Esophagus squamous epithelium (tissue), 5 donors: ENCODE measurements around the gene TSHZ2. TPM values are rescaled to one million over a fixed set of nuclear protein-coding genes. Genes with fewer than 3 reads are reported as not detected.

Experiments used
- DNase-seq: peaks from one replicate; lab custom pipeline; 2025; lab: John Stamatoyannopoulos, UW
- H3K27ac ChIP-seq, 4 donors: fragments of 200-600 bp; sonication (generic); one replicate each; pipeline ENCODE4 v1.5.1; 2016 to 2019; ENCODE audit warnings: mild to moderate bottlenecking in 1 of 4
- H3K27me3 ChIP-seq, 4 donors: fragments of 200-600 bp; sonication (generic); 1 replicate in 3 of 4; 2 replicates in 1 of 4; pipeline versions ENCODE4 v1.5.1 to v1.6.0; 2017 to 2021; ENCODE audit warnings: antibody characterized with exemption in 1 of 4
- H3K36me3 ChIP-seq, 3 donors: fragments of 200-600 bp; sonication (generic); one replicate each; pipeline ENCODE4 v1.5.1; 2016 to 2019
- H3K4me1 ChIP-seq, 3 donors: fragments of 200-600 bp; sonication (generic); one replicate each; pipeline ENCODE4 v1.5.1; 2017 to 2019
- H3K4me3 ChIP-seq, 4 donors: fragments of 200-600 bp; sonication (generic); 1 replicate in 3 of 4; 2 replicates in 1 of 4; pipeline ENCODE4 v1.5.1; 2016 to 2019; ENCODE audit warnings: mild to moderate bottlenecking in 2 of 4, moderate library complexity in 1 of 4
- H3K9me3 ChIP-seq, 3 donors: fragments of 200-600 bp; sonication (generic); one replicate each; pipeline ENCODE4 v1.5.1; 2016 to 2019
- POLR2A ChIP-seq, 4 donors: fragments of 450-650 bp; IDR thresholded peaks; one replicate each; pipeline ENCODE4 v1.6.1; 2017; ENCODE audit warnings: antibody characterized with exemption in 4 of 4, mild to moderate bottlenecking in 4 of 4, moderate library complexity in 3 of 4
- WGBS, 2 donors: methylation state at CpG; one replicate each; pipeline ENCODE4 v1.1.5; 2018; 5-methylcytosine and 5-hydroxymethylcytosine counted together
- intact Hi-C: fragments of 100-400 bp; cut with DNase I; formaldehyde crosslinking; loops from one replicate; pipeline ENCODE4 v1.15.0; 2022
- total RNA-seq, 4 donors: library from RNA; depleted of rRNA; stranded (reverse); fragments of >200 nt; gene quantifications; one replicate each; pipeline ENCODE4 v1.1.0, GENCODE V29; 2016
- TF ChIP-seq, protein P1 (sequence below), 6 experiments: fragments of 450-650 bp in 4 of 6; fragments of 200-600 bp in 2 of 6; sonication (generic) in 2 of 6; IDR thresholded peaks; one replicate each; pipeline ENCODE4 v1.5.1; 2016 to 2019; ENCODE audit warnings: antibody characterized with exemption in 6 of 6, mild to moderate bottlenecking in 4 of 6, moderate library complexity in 4 of 6
- donor health status: DM: yes; HTN: yes; CAD: no.

Gene TSHZ2
- total RNA-seq, 4 donors from 2014 or later, result 4.7 to 22.0 (median 12.9) TPM

DNA sequence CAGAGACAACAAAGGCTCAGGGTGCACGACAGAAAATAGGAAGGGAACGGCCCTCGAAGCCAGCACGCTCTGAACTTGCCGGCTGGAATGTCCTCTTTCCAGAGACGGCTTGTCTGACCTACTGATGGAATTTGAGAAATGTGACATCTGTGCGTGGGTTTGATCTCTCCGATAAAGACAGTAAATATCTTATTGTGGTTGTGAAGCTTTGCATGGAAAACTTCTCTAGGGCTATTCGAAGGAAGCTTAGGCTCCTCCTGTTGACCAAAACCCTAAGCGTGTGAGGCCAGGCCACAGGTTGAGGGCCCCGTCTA, 374.1 kb downstream of the TSHZ2 start:
- DNase-seq, result no peak
- TF ChIP-seq, protein P1, sequence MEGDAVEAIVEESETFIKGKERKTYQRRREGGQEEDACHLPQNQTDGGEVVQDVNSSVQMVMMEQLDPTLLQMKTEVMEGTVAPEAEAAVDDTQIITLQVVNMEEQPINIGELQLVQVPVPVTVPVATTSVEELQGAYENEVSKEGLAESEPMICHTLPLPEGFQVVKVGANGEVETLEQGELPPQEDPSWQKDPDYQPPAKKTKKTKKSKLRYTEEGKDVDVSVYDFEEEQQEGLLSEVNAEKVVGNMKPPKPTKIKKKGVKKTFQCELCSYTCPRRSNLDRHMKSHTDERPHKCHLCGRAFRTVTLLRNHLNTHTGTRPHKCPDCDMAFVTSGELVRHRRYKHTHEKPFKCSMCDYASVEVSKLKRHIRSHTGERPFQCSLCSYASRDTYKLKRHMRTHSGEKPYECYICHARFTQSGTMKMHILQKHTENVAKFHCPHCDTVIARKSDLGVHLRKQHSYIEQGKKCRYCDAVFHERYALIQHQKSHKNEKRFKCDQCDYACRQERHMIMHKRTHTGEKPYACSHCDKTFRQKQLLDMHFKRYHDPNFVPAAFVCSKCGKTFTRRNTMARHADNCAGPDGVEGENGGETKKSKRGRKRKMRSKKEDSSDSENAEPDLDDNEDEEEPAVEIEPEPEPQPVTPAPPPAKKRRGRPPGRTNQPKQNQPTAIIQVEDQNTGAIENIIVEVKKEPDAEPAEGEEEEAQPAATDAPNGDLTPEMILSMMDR (IDR thresholded peaks at IDR 0.05), result no peak
- no peak for TF ChIP-seq POLR2A (IDR thresholded peaks at IDR 0.05)

GRCh38 chr20:53349730-53350129, 377.6 kb downstream of the TSHZ2 start:
- DNase-seq, result no peak
- H3K4me3 ChIP-seq, result no peak overlapping the region
- TF ChIP-seq, protein P1 (IDR thresholded peaks at IDR 0.05), result no peak
- TF ChIP-seq POLR2A (IDR thresholded peaks at IDR 0.05), result no peak
- no peaks in the 10 kb centered on the region for H3K36me3 ChIP-seq
- 72 to 80% methylated on average over 2 of the region's 2 CpGs for WGBS, 2 donors
- H3K27me3 ChIP-seq, result no peaks in the 10 kb centered on the region
- intact Hi-C loops, result no loop called here
- H3K27ac ChIP-seq, result no peak overlapping the region
- no peaks in the 10 kb centered on the region for H3K9me3 ChIP-seq
- no peaks in the 10 kb centered on the region for H3K4me1 ChIP-seq

More for the DNA sequence above, 374.1 kb downstream of the TSHZ2 start:
- H3K27ac ChIP-seq, result no peak overlapping the region
- intact Hi-C loops, result no loop called here
- 76 to 83% methylated on average over 9 to 10 of the region's 11 CpGs for WGBS, 2 donors
- no peaks in the 10 kb centered on the region for H3K36me3 ChIP-seq
- no peak overlapping the region for H3K4me3 ChIP-seq
- H3K9me3 ChIP-seq, result no peaks in the 10 kb centered on the region
- no peaks in the 10 kb centered on the region for H3K4me1 ChIP-seq
- no peaks in the 10 kb centered on the region for H3K27me3 ChIP-seq

GRCh38 chr20:53352727-53353440, 380.7 kb downstream of the TSHZ2 start:
- TF ChIP-seq, protein P1 (IDR thresholded peaks at IDR 0.05), result no peak
- TF ChIP-seq POLR2A (IDR thresholded peaks at IDR 0.05), result no peak
- no peak overlapping the region for H3K27ac ChIP-seq
- intact Hi-C loops, result no loop called here
- H3K9me3 ChIP-seq, result peaks cover 0 to 11% (median 0%) of the 10 kb centered on the region in 3 donors
- H3K27me3 ChIP-seq, result no peaks in the 10 kb centered on the region
- no peak for DNase-seq
- WGBS, 2 donors, result 72 to 82% methylated on average over 6 of the region's 6 CpGs
- H3K4me3 ChIP-seq, result no peak overlapping the region
- H3K4me1 ChIP-seq, result no peaks in the 10 kb centered on the region
- H3K36me3 ChIP-seq, result no peaks in the 10 kb centered on the region

DNA sequence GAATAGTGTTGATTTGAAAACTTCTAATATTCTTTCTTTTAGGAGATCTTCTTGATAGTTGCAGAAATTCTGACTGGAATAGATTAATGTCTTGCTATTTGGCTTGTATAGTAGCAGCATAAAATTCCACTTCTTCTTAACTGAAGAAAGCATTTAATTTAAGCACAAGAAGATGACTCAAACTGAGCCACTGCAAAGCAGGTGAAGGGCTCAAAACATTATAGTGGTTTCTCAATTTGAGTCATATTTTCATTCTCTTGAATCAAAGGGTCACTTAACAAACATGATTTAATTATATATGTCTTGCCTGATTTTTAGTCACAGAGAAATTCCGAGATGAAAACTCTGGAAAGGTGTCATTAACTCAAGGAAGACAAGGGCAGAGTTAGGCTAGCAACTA, 382.2 kb downstream of the TSHZ2 start:
- DNase-seq, result no peak
- Histone ChIP-seq H3K4me3 (no peak overlapping the region), H3K27ac (no peak overlapping the region), H3K4me1 (no peaks in the 10 kb centered on the region), H3K9me3 (peaks cover 0 to 11% (median 0%) of the 10 kb centered on the region in 3 donors), H3K36me3 (no peaks in the 10 kb centered on the region), H3K27me3 (no peaks in the 10 kb centered on the region)
- TF ChIP-seq, protein P1 (IDR thresholded peaks at IDR 0.05), result no peak
- TF ChIP-seq POLR2A (IDR thresholded peaks at IDR 0.05), result no peak
- 73 to 81% methylated on average over 1 of the region's 1 CpG for WGBS, 2 donors
- intact Hi-C loops, result no loop called here

GRCh38 chr20:53355790-53356189, 383.6 kb downstream of the TSHZ2 start:
- no peaks in the 10 kb centered on the region for H3K36me3 ChIP-seq
- H3K27me3 ChIP-seq, result no peaks in the 10 kb centered on the region
- intact Hi-C loops, result no loop called here
- H3K4me3 ChIP-seq, result no peak overlapping the region
- peaks cover 0 to 11% (median 0%) of the 10 kb centered on the region in 3 donors for H3K9me3 ChIP-seq
- H3K4me1 ChIP-seq, result no peaks in the 10 kb centered on the region
- no peak for DNase-seq
- whole genome bisulfite sequencing, 2 donors, result 76 to 86% methylated on average over 2 of the region's 2 CpGs
- no peak overlapping the region for H3K27ac ChIP-seq
- no peak for TF ChIP-seq POLR2A (IDR thresholded peaks at IDR 0.05)
- TF ChIP-seq, protein P1 (IDR thresholded peaks at IDR 0.05), result no peak
